Epithelial cell of esophagus (primary cell): Measurements from ENCODE around the gene SLC39A11.

Experiments
- DNase-seq: peaks from one replicate; pipeline ENCODE4 v3.0.0; 2010; ENCODE audit warnings: low read depth
- H3K4me3 ChIP-seq: 2 replicates; pipeline ENCODE4 v1.5.1; 2011; ENCODE audit warnings: mild to moderate bottlenecking, low read length, control low read depth
- TF ChIP-seq, protein P1 (sequence below): IDR thresholded peaks from 2 replicates; pipeline ENCODE4 v1.5.1; 2011; ENCODE audit warnings: low read depth, mild to moderate bottlenecking, low read length, control low read depth, inconsistent platforms; ENCODE audit not compliant: insufficient read depth; ENCODE audit errors: missing control alignments

The SLC39A11 gene

DNA sequence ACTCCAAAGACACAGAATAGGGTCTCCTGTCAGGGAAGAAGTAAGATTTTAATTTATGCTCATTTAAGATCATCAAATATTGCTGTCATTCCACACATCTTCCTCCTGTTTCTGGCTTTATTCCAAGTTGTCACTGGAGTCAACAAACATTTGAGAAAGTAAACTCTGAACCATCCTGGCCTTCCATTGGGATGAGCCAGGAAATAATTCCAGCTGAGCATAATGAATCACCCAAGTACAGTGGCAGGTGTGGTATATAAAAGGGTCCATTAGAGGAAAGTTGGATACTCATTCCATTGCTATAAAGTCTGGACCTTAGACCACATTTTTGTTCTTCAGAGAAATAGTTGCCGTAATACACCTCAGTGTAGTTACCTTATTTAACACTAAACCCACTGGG, 246.1 kb downstream of the SLC39A11 start:
- no peak for DNase-seq
- TF ChIP-seq, protein P1, sequence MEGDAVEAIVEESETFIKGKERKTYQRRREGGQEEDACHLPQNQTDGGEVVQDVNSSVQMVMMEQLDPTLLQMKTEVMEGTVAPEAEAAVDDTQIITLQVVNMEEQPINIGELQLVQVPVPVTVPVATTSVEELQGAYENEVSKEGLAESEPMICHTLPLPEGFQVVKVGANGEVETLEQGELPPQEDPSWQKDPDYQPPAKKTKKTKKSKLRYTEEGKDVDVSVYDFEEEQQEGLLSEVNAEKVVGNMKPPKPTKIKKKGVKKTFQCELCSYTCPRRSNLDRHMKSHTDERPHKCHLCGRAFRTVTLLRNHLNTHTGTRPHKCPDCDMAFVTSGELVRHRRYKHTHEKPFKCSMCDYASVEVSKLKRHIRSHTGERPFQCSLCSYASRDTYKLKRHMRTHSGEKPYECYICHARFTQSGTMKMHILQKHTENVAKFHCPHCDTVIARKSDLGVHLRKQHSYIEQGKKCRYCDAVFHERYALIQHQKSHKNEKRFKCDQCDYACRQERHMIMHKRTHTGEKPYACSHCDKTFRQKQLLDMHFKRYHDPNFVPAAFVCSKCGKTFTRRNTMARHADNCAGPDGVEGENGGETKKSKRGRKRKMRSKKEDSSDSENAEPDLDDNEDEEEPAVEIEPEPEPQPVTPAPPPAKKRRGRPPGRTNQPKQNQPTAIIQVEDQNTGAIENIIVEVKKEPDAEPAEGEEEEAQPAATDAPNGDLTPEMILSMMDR, result no peak
- H3K4me3 ChIP-seq, result no peak overlapping the region

GRCh38 chr17:72843591-72843990, 248.9 kb downstream of the SLC39A11 start:
- no peak overlapping the region for H3K4me3 ChIP-seq
- no peak for DNase-seq
- TF ChIP-seq, protein P1, result no peak

DNA sequence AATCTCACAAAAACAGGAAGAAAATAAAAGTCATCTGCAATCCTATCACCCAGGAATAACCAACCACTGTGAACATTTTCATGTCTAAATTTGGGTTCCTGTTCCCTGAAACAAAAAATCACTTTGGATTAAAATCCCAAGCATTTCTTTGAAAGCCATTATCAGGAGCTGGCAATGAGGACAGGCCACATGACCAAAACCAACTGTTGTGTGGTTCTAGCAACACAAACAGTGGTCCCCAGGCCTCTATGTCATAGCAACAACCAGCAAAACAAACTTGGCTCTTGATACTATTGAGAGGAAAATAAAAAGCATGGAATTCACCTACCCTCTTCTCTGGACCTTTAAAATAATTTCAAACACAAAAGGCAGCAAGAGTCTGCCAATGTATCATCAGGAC, 252.5 kb downstream of the SLC39A11 start:
- no peak for DNase-seq
- TF ChIP-seq, protein P1, result no peak
- no peak overlapping the region for H3K4me3 ChIP-seq

- no peak for DNase-seq
- TF ChIP-seq, protein P1, result no peak
- no peak overlapping the region for H3K4me3 ChIP-seq
These were observed 253.3 kb downstream of the SLC39A11 start for GRCh38 chr17:72839131-72839725.

- TF ChIP-seq, protein P1, result no peak
- no peak for DNase-seq
- H3K4me3 ChIP-seq, result no peak overlapping the region
These were observed 253.9 kb downstream of the SLC39A11 start for GRCh38 chr17:72838581-72838980.

- TF ChIP-seq, protein P1, result no peak
- DNase-seq, result no peak
These were observed 254.4 kb downstream of the SLC39A11 start for GRCh38 chr17:72838068-72838467.

DNA sequence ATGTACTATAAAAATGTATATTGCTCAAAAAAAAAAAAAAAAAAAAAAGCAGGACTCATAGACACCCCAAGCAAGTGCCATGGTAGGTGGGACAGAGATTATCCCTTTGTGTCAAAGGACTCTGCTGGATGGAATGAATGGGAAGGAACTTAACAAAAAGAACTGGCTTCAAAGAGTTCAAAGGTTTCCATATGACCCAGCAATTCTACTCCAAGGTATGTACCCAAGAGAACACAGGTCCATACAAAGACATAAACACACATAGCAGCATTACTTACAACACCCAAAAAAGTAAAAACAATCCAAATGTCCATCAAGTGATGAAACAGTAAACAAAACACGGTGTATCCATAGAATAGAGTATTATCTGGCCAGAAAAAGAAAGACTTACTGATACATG, 255.2 kb downstream of the SLC39A11 start:
- TF ChIP-seq, protein P1, result no peak
- no peak for DNase-seq

More at GRCh38 chr17:72838068-72838467, 254.4 kb downstream of the SLC39A11 start:
- H3K4me3 ChIP-seq, result no peak overlapping the region

More for the DNA sequence above, 255.2 kb downstream of the SLC39A11 start:
- H3K4me3 ChIP-seq, result no peak overlapping the region
